Calu3 (cell line): ENCODE measurements around the gene SLC16A3. TPM values are rescaled to one million over a fixed set of nuclear protein-coding genes. Genes with fewer than 3 reads are reported as not detected.
A peak's percentile ranks its signal among the peaks of the same experiment; 100 is the strongest.

Experiments
- Bru-seq: library from RNA; stranded (reverse); fragments of 400-500 nt; gene quantifications from one replicate; lab custom pipeline; 2021; lab: Mats Ljungman, UMichigan
- BruChase-seq, 2 experiments: library from RNA; stranded (reverse); fragments of 400-500 nt; gene quantifications; one replicate each; lab custom pipeline; 2021; lab: Mats Ljungman, UMichigan
- BruUV-seq: library from RNA; stranded (reverse); fragments of 400-500 nt; replicated peaks from 2 replicates; lab custom pipeline; 2021; lab: Mats Ljungman, UMichigan
- CTCF ChIA-PET: fragments of 300-600 bp; sonication (Branson Sonifier 250); formaldehyde crosslinking; loops from one replicate; lab custom pipeline; 2022; ENCODE audit warnings: antibody characterized with exemption; lab: Charles Lee
- DNase-seq: peaks from one replicate; pipeline ENCODE4 v3.0.0; 2022
- H3K27ac Mint-ChIP-seq: one replicate; pipeline ENCODE4 v1.8.0; 2022; ENCODE audit warnings: mixed read lengths; ENCODE audit not compliant: unreplicated experiment
- H3K27me3 Mint-ChIP-seq: one replicate; pipeline ENCODE4 v1.8.0; 2022; ENCODE audit warnings: mixed read lengths; ENCODE audit not compliant: unreplicated experiment
- H3K36me3 Mint-ChIP-seq: one replicate; pipeline ENCODE4 v1.8.0; 2022; ENCODE audit warnings: mild to moderate bottlenecking, moderate library complexity, mixed read lengths; ENCODE audit not compliant: insufficient read depth, unreplicated experiment
- H3K4me1 Mint-ChIP-seq: one replicate; pipeline ENCODE4 v1.8.0; 2022; ENCODE audit warnings: mild to moderate bottlenecking, low read depth, mixed read lengths; ENCODE audit not compliant: unreplicated experiment
- H3K4me3 Mint-ChIP-seq: one replicate; pipeline ENCODE4 v1.8.0; 2022; ENCODE audit warnings: mild to moderate bottlenecking, low read depth, moderate library complexity, mixed read lengths; ENCODE audit not compliant: unreplicated experiment
- H3K9me3 Mint-ChIP-seq: one replicate; pipeline ENCODE4 v1.8.0; 2022; ENCODE audit warnings: low read depth, mixed read lengths; ENCODE audit not compliant: unreplicated experiment
- CTCF ChIP-seq: fragments of 200-600 bp; IDR thresholded peaks from one replicate; pipeline ENCODE4 v1.8.0; 2022; ENCODE audit warnings: antibody characterized with exemption; ENCODE audit not compliant: unreplicated experiment
- intact Hi-C: fragments of 100-400 bp; cut with micrococcal nuclease; formaldehyde crosslinking; loops from one replicate; pipeline ENCODE4 v1.10.0; 2022; ENCODE audit not compliant: unreplicated experiment
- long read RNA-seq: library from polyadenylated mRNA; stranded (forward); transcript quantifications from one replicate; pipeline ENCODE4 v2.0.0, GENCODE V29; 2022
- total RNA-seq: library from RNA; stranded (reverse); gene quantifications from 2 replicates; pipeline ENCODE4 v1.2.3, GENCODE V29; 2022

SLC16A3 gene
- total RNA-seq (44.7 and 47.2 TPM in 2 replicates), Bru-seq, nascent RNA (percentile 51 among the genes with signal in this experiment), BruChase-seq, experiment 1, labeled RNA remaining after a 6-hour chase (percentile 53 among the genes with signal in this experiment), BruChase-seq, experiment 2, labeled RNA remaining after a 2-hour chase (percentile 56 among the genes with signal in this experiment)
- long read RNA-seq, partial matches to known transcripts = 0 of 7 reads
- long read RNA-seq, other reads (novel, unspliced or antisense) = 7 of 7 reads

DNA sequence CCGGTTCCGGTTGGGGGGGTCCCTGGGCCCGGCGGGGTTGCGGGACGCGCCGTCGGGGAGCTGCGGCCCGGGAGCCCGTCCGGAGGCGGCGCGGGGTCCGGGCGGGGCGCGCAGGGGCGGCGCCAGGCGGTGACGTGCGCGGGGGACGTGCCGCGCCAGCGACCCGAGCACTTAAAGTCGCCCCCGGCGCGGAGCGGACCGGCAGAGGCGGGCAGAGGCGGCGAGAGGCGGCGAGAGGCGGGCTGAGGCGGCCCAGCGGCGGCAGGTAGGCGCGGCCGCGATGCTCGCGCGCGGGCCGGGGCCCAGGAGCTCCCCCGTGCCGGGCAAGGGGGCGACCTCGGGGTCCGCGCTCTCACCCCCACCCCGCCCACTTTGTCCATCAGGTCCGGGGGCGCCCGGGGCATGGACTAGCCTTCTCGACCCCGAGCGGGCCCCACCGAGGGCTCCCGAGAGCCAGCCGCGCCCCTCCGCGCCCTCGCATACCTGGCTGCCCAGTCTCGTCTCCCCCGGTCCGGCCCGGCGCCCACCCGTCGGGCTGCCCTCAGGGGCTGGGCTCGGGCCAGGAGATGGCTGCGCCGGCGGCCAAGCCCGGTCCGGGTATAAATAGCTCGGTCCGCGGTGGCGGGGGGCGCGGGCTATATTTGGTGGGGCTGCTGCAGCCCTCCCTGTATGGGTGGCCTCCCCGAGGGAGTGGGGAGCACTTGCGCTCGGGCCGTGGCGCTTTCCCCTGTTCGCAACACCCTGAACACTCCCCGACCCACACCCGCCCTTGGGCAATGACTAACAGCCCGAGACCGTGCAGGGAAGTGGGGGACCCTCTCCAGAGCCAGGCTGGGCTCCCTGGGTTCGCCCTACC lies at the start of gene SLC16A3:
SLC16A3 (plus strand) TSS at position 201 of the 856 bp plus-strand sequence. CDS start 6,967 bp downstream, outside the sequence.
- Mint-ChIP-seq H3K9me3 (no peaks in the 10 kb centered on the region), H3K4me1 (peaks cover 10% of the 10 kb centered on the region), H3K36me3 (peaks cover 48% of the 10 kb centered on the region), H3K27me3 (no peaks in the 10 kb centered on the region), H3K4me3 (peak within 1 kb of the TSS; percentile 82), H3K27ac (peak within 1 kb of the TSS; percentile 69)
- no peak for TF ChIP-seq CTCF
- peak; percentile 77 for DNase-seq
- BruUV-seq = TSS peak; percentile 46
- CTCF ChIA-PET = no interaction called here
- intact Hi-C loops = no loop called here

DNA sequence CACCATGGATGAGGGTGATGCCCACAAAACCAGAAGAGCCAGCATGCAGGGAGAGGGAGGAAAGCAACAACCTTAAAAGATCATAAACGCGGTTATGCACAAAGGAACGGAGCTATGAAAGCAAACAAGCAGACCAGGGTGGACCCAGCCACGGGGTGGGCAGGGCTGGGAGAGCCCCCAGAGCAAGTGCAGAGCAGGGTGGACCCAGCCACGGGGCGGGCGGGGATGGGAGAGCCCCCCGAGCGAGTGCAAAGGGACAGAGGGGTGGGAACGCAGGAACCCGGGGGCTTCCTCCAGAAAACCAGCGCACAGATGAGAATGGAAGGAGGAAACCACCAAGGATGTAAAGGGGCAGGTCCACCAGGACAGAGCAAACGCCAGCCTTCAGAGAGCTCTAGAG lies 49.4 kb upstream of the SLC16A3 start:
- H3K4me3 Mint-ChIP-seq = no peak overlapping the region
- no peak for TF ChIP-seq CTCF
- CTCF ChIA-PET = interaction anchor here (0.7 kb wide), 1 partner anchor 143 kb away, joined by 5 read pairs; no protein-coding TSS in a partner anchor
- no peak overlapping the region for H3K27ac Mint-ChIP-seq
- peaks cover 24% of the 10 kb centered on the region for H3K36me3 Mint-ChIP-seq
- DNase-seq = no peak
- no TSS peak for BruUV-seq
- H3K4me1 Mint-ChIP-seq = no peaks in the 10 kb centered on the region
- no peaks in the 10 kb centered on the region for H3K27me3 Mint-ChIP-seq
- intact Hi-C loops = no loop called here
- no peaks in the 10 kb centered on the region for H3K9me3 Mint-ChIP-seq

DNA sequence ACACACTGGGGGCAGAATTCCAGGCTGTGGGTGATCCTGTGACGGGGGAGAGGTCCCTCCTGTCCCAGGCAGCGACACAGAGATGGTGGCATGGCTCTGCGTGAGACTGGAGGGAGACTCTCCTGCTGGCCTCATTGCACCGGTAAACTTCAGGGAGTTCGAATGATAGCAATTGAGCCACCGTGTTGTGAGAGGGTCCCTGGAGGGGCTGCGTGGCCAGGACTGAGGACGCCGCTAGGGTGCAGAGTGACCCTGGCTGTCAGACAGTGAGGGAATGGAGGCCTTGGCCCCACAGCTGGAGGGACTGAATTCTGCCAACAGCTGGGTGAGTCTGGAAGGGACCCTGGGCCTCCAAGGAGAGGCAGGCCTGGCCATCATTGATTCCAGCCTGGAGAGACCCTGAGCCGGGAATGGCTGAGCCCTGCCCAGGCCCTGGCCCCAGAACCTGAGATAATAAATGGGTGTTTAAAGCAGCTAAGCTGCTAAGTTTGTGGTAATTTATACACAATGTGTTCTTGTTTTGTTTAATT lies 48.8 kb upstream of the SLC16A3 start:
- DNase-seq = no peak
- no peak for TF ChIP-seq CTCF
- H3K4me3 Mint-ChIP-seq = no peak overlapping the region
- no peak overlapping the region for H3K27ac Mint-ChIP-seq
- intact Hi-C loops = no loop called here
- BruUV-seq = no TSS peak
- no peaks in the 10 kb centered on the region for H3K4me1 Mint-ChIP-seq
- H3K9me3 Mint-ChIP-seq = no peaks in the 10 kb centered on the region
- no peaks in the 10 kb centered on the region for H3K27me3 Mint-ChIP-seq
- peaks cover 23% of the 10 kb centered on the region for H3K36me3 Mint-ChIP-seq
- CTCF ChIA-PET = no interaction called here

- Mint-ChIP-seq H3K36me3 (peaks cover 27% of the 10 kb centered on the region), H3K4me1 (no peaks in the 10 kb centered on the region), H3K9me3 (no peaks in the 10 kb centered on the region), H3K4me3 (no peak overlapping the region), H3K27me3 (no peaks in the 10 kb centered on the region), H3K27ac (no peak overlapping the region)
- TF ChIP-seq CTCF = no peak
- no peak for DNase-seq
- CTCF ChIA-PET = interaction anchor here (0.5 kb wide), 1 partner anchor 206 kb away, joined by 6 read pairs; no protein-coding TSS in a partner anchor
- BruUV-seq = no TSS peak
- intact Hi-C loops = no loop called here
Observed at GRCh38 chr17:82180776-82181528, 47.9 kb upstream of the SLC16A3 start.
